Hippocampal formation (tissue), 2 donors: Measurements from ENCODE around the gene SSBP1.
"Not testable (repeated sequence)": the region's sequence is repeated elsewhere in the genome, so short reads cannot be mapped to it uniquely, and the experiment has no call there.

Experiments used
- DNase-seq, 2 donors: peaks; one replicate each; lab custom pipeline; 2025; lab: John Stamatoyannopoulos, UW

SSBP1 gene

DNA sequence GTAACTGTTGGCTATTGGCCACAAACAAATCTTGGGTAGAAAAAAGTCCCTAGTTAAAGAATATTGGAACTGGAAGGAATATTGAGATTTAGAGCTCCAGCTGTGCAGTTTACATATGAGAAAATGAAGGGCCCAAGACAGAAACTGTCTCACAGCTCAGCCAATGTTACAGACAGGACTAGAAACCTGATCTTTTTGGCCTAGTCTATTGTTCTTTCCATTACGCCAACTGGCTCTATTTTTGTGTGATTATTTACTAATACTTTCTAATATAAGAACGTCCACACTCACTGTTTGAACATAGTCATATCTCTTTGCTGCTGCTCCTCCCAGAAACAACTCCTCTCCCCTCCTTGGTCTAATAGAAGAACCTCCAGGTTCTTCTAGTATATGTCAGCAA is 28.8 kb upstream of the SSBP1 start:
- no peak for DNase-seq

DNA sequence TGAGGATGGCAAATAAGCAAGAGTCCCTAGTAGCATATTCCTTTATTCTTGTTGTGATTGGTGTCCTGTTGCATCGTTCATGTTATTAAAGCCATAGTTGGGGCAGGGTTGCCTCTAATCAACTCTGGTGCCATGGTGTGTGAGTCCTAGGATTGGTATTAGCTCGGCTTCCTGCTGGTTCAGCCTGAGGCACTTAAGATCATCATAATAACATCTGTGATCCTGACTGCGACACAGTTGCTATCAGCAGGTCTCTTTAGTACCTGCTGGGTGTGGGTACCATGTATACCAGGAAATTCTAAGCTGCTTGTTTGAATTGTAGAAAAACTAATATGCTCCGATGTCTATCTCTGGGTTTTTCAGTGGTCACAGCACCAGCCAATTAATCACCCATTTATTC is 28.4 kb upstream of the SSBP1 start:
- DNase-seq, result no peak

DNA sequence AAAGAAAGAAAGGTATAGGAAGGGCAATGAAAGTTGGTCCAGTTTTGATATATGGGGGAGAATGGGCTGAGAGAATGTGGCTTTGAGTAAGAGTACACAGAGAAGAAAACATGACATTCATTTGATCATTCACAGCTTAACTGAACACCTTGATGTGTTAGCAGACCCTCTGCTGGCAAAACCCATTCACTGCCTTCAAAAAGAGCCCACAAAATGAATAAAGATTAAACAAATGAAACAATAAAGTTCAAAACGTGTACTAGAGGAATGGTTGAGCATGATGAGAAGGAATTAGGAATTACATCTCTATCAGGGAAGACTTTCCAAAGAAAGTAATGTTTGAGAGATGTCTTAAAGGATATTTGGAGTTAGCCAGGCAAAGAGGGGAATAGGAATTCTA is 27.9 kb upstream of the SSBP1 start:
- DNase-seq, result no peak

GRCh38 chr7:141712603-141713255 is 25.4 kb upstream of the SSBP1 start:
- DNase-seq, result no peak

- DNase-seq, result no peak
Measured at GRCh38 chr7:141713890-141714289, 24.3 kb upstream of the SSBP1 start.

- DNase-seq, result no peak
Measured at GRCh38 chr7:141714571-141714970, 23.6 kb upstream of the SSBP1 start.

GRCh38 chr7:141715018-141715417 is 23.1 kb upstream of the SSBP1 start:
- DNase-seq, result no peak

GRCh38 chr7:141715794-141716689 is 22.1 kb upstream of the SSBP1 start:
- no peak for DNase-seq

DNA sequence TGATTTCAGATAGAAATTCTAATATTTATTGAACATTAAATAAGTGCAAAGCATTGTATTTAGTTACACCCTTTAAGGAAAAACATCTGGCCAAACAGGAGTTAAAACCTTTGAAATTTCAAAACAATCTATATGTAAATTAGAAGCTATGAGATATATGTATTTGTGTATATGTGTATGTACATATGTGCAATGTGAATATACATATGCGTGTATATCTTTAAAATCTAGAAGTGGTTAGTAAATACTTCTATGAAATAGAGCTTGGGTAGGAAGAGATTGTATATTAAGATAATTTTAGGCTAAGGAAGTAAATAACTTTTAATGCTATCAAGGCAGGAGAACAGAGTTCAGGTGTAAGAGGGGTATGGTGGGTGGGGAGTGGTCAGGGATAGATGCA is 20.7 kb upstream of the SSBP1 start:
- no peak for DNase-seq

DNA sequence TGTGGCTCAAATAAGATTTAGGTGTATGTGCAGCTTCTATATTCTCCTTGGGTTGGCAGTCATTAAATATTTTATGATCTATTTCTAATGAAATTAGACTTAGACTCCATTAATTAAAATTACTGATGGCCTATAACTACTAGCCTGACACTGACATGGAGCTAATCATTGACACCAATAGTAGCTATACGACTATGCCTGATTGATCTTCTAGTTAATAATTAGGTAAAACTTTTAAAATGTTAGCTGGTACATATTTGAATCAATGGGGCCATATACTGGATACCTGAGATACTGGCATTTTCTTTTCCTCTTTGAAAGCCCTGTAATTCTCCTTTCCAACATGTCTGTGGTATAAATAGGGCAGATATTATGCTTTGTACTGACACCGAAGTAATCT is 15.6 kb upstream of the SSBP1 start:
- DNase-seq, result no peak

GRCh38 chr7:141729020-141729419 is 9.1 kb upstream of the SSBP1 start:
- no peak for DNase-seq

GRCh38 chr7:141731476-141732149 is 6.5 kb upstream of the SSBP1 start:
- no peak for DNase-seq

DNA sequence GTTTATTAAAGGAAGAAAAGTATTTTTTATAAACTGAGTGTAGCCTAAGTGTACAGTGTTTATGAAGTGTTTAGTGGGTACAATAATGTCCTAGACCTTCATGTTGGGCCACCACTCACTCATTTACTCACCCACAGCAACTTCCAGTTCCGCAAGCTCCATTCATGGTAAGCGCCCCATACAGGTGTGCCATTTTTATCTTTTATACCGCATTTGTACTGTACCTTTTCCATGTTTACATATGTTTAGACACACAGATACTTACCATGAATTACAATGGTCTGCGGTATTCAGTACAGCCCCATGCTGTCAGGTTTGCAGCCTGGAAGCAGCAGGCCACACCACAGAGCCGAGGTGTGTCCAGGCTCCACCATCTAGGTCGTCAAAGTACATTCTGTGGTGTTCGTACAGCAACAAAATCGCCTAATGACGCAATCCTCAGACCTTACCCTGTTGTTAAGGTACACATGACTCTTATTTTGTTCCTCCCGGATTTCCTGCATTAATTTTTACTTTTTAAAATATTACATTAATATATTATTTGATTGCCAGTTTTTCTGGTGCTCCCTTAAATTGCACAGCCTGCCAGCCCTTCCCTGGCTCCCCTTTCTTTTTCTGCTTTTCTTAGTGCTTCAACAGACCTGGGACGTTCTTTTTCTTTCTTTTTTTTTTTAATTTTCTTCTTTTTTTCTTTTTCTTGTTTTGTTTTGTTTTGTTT is 881 bp upstream of the SSBP1 start:
- no peak for DNase-seq

DNA sequence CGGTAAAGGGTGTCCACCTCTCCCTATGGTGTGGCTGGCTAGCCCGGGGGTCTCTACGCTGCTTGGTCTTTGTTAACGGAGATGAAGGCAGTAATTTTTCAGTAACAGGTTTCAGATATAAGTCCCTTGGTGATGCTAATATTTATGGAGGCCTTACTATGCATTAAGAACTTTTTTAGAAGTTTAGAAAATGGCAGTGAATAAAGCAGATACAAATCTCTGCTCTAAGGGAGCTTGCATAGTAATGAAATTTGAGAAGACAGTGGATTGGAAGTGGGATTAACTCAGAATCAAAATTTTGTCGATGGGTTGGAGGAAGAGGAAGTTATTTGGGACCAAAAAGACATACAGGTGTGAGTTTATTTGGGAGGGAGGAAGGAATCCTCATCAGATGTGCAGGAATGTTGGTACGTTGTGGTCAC is 445 bp downstream of the SSBP1 start:
- no peak for DNase-seq

DNA sequence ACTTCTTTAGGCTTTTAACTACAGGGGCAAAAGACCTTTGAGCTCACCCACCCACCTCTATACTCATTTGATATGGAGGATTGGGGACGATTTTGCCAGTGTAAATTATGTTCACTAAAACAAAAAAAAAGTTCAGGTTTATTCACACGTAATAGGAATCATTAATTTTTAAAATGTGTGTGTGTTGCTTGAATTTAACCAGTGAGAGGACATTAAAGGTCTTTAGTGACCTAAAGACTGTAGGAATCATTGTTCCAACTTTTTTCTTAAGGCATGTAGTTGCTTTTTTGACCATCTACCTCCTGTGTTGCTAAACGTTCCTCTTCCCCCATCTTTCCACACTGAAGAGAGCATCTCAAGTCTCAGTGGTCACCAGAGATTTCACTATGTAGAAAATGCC is 1.1 kb downstream of the SSBP1 start:
- DNase-seq, result no peak

DNA sequence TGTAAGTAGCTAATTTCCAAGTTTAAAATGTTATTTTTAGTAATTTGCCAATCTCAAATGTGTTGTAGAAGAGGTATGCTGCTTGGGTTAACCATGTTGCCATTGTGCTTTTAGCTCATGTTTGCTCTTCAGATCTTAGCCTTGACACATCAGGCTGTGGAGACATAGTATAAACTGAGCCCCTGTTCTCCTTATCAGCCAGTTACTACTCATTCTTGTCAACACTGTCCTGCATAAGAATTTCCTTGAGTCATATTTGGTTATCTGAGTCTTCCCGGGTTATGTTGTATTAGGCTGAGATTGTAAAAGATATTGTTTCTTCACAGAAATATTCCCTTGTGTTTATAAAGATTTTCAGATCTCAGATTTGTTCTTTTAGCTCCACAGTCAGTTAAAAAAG is 4.1 kb downstream of the SSBP1 start:
- DNase-seq, result no peak

DNA sequence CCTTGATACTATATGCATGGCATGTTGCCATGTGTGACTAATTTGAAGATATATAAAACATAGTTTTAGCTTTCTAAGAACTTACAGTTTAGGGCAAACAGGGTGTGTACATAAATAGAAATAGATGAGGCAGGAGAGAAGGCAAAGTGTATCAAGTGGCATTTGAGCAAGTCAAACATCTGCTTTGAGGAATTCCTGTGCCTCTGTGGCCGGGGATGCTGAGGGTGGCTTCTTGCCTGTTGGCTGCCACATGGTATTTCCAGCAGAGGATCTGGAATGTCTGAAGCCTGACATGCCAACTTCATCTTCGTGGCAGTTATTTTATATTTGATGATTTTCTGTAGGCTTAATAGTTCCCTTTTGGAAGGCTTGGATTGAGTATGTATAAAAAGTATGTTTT is 6.0 kb downstream of the SSBP1 start:
- DNase-seq, result no peak

DNA sequence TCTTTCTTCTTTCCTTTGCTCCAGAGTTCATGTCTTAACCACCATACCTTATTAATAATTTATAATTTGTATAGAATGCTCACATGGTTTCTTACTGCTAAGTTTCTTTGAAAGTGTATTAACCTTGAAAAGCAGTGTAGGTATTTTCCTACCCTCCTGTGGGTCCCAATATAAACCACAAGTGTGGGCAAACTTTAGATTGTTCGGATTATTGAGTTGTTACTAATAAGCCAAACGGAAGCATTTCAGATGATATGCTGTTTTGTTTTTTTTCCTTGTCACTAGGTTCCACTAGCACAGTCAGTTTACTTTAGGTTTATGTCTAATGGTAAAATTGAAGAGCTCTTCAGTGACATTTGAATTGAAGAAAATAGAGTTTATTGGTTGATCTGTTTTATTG is 10.2 kb downstream of the SSBP1 start:
- no peak for DNase-seq

GRCh38 chr7:141751904-141752303 is 13.7 kb downstream of the SSBP1 start:
- DNase-seq, result not testable (repeated sequence)

- no peak for DNase-seq
Measured at GRCh38 chr7:141752634-141753033, 14.5 kb downstream of the SSBP1 start.

GRCh38 chr7:141754939-141755338 is 16.8 kb downstream of the SSBP1 start:
- DNase-seq, result no peak

DNA sequence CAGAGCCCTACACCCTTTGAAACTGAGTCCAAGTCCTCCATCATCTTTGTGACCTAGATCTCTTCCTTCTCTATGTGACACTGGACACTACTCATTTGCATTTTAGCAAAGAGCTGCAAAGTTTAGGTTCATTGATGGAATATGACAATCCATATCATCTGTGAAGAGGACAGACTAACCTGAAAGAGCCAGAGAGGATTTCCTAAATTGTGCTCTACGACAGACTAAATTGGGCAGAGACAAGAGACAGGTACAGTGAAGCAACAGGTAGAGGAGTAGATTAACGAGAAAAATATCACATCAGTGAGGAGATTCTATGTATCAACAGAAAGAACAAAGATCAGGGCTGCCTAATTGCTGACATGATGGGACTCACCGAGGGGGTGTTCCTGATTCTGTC is 25.6 kb downstream of the SSBP1 start, which contains the start of gene TAS2R3:
Gene TAS2R3 (plus strand): TSS at position 301 of the 400 bp plus-strand sequence. CDS start 62 bp downstream, at position 363.
- DNase-seq, result no peak
